Keratinocyte (primary cell): ENCODE data around the gene MRPL40. TPM values are rescaled to one million over a fixed set of nuclear protein-coding genes. Genes with fewer than 3 reads are reported as not detected.

Experiments used
- DNase-seq: peaks from one replicate; pipeline ENCODE4 v3.0.0-alpha.2; 2011; ENCODE audit warnings: low read depth, missing footprints, low spot score
- FAIRE-seq: peaks from 2 replicates; lab custom pipeline; 2011; peaks lifted over from hg19 to GRCh38; lab: Jason Lieb, UNC
- H2AFZ ChIP-seq: 2 replicates; pipeline ENCODE4 v1.6.0; 2012; ENCODE audit warnings: low read length, control low read depth, inconsistent platforms; ENCODE audit not compliant: control insufficient read depth
- H3K27ac ChIP-seq: 2 replicates; pipeline ENCODE4 v1.5.1; 2011; ENCODE audit warnings: low read length; ENCODE audit not compliant: control insufficient read depth, insufficient read depth
- H3K27me3 ChIP-seq: 3 replicates; pipeline ENCODE4 v1.6.0; 2011; ENCODE audit warnings: low read length; ENCODE audit not compliant: control insufficient read depth, insufficient read depth; ENCODE audit errors: extremely low read depth
- H3K36me3 ChIP-seq, 2 experiments: 2 replicates in 1 of 2; 3 replicates in 1 of 2; pipeline ENCODE4 v1.5.1; 2011; ENCODE audit warnings: low read length in 2 of 2, mild to moderate bottlenecking in 1 of 2; ENCODE audit not compliant: control insufficient read depth in 2 of 2, insufficient read depth in 2 of 2; ENCODE audit errors: extremely low read depth in 1 of 2
- H3K4me1 ChIP-seq: 3 replicates; pipeline ENCODE4 v1.5.1; 2011; ENCODE audit warnings: low read length; ENCODE audit not compliant: control insufficient read depth, insufficient read depth; ENCODE audit errors: extremely low read depth
- H3K4me2 ChIP-seq: 3 replicates; pipeline ENCODE4 v1.6.0; 2011; ENCODE audit warnings: low read depth, low read length; ENCODE audit not compliant: control insufficient read depth, insufficient read depth; ENCODE audit errors: extremely low read depth
- H3K4me3 ChIP-seq, 3 experiments: fragments of 200-600 bp in 1 of 3; sonication (generic) in 1 of 3; 2 replicates in 2 of 3; 3 replicates in 1 of 3; pipeline ENCODE4 v1.5.1; 2011 to 2016; ENCODE audit warnings: low read length in 3 of 3, mild to moderate bottlenecking in 3 of 3, control low read depth in 2 of 3, inconsistent platforms in 1 of 3, low read depth in 1 of 3, mixed read lengths in 1 of 3, mixed run types in 1 of 3, moderate library complexity in 1 of 3; ENCODE audit not compliant: control insufficient read depth in 2 of 3, insufficient read depth in 2 of 3; ENCODE audit errors: extremely low read depth in 1 of 3
- H3K79me2 ChIP-seq: 2 replicates; pipeline ENCODE4 v1.6.0; 2012; ENCODE audit warnings: low read length; ENCODE audit not compliant: control insufficient read depth, insufficient read depth
- H3K9ac ChIP-seq: 3 replicates; pipeline ENCODE4 v1.6.0; 2011; ENCODE audit warnings: low read length; ENCODE audit not compliant: control insufficient read depth, insufficient read depth; ENCODE audit errors: extremely low read depth
- H3K9me1 ChIP-seq: 3 replicates; pipeline ENCODE4 v1.6.0; 2011; ENCODE audit warnings: low read length; ENCODE audit not compliant: control insufficient read depth, insufficient read depth; ENCODE audit errors: extremely low read depth
- H3K9me3 ChIP-seq: 2 replicates; pipeline ENCODE4 v1.5.1; 2012; ENCODE audit warnings: low read depth, low read length; ENCODE audit not compliant: control insufficient read depth
- H4K20me1 ChIP-seq: 3 replicates; pipeline ENCODE4 v1.6.0; 2011; ENCODE audit warnings: low read length; ENCODE audit not compliant: control insufficient read depth, insufficient read depth; ENCODE audit errors: extremely low read depth
- CTCF ChIP-seq, 3 experiments: IDR thresholded peaks in 1 of 3; conservative IDR thresholded peaks in 1 of 3; optimal IDR thresholded peaks in 1 of 3; 2 replicates in 2 of 3; 3 replicates in 1 of 3; pipeline versions ENCODE3 to v1.5.1; 2011; ENCODE audit warnings: low read length in 3 of 3, mild to moderate bottlenecking in 3 of 3, moderate library complexity in 2 of 3, control low read depth in 1 of 3, inconsistent platforms in 1 of 3; ENCODE audit not compliant: insufficient read depth in 2 of 3; ENCODE audit errors: extremely low read depth in 1 of 3
- EZH2 ChIP-seq: IDR thresholded peaks from one replicate; pipeline ENCODE4 v1.6.1; 2012; ENCODE audit warnings: inconsistent platforms, mild to moderate bottlenecking, low read length, moderate library complexity
- dilution Hi-C: fragments of 300-500 bp; cut with MboI; formaldehyde crosslinking; loops from one replicate; pipeline ENCODE4 v1.7.0; 2020; ENCODE audit warnings: low sequenced_read_pairs; ENCODE audit not compliant: extremely low pct_ligation_motif_present
- polyA plus RNA-seq, 5 experiments: library from polyadenylated mRNA; depleted of rRNA in 3 of 5; stranded (reverse) in 3 of 5; stranded (forward) in 1 of 5; unstranded in 1 of 5; fragments of >200 nt; gene quantifications; 1 replicate in 1 of 5; 2 replicates in 3 of 5; 3 replicates in 1 of 5; pipeline versions ENCODE4 v1.2.1 to v1.2.3, GENCODE V29; 2011 to 2012; ENCODE audit warnings: missing spikeins in 2 of 5, low read depth in 1 of 5, low replicate concordance in 1 of 5

The MRPL40 gene
- polyA plus RNA-seq, 1 donor (not counting 4 experiments of a cell fraction or from before 2014, with no cell fraction given), result 46.3 TPM

- FAIRE-seq (no peak), DNase-seq (no peak)
- Histone ChIP-seq H3K9ac (no peak overlapping the region), H3K27ac (no peak overlapping the region), H3K9me1 (no peaks in the 10 kb centered on the region), H3K79me2 (peaks cover 5% of the 10 kb centered on the region), H3K4me1 (no peaks in the 10 kb centered on the region), H3K4me2 (no peak overlapping the region), H3K27me3 (no peaks in the 10 kb centered on the region), H3K36me3 (peaks cover 57 to 58% of the 10 kb centered on the region in 2 experiments), H3K9me3 (no peaks in the 10 kb centered on the region), H4K20me1 (no peaks in the 10 kb centered on the region), H2AFZ (no peak overlapping the region), H3K4me3 (no peak overlapping the region)
- TF ChIP-seq CTCF (optimal IDR thresholded peaks at IDR 0.05 in 1 of 3, IDR thresholded peaks at IDR 0.05 in 1 of 3, conservative IDR thresholded peaks at IDR 0.05 in 1 of 3; ENCODE audit: extremely low read depth in 1 of 3, insufficient read depth in 2 of 3, low read length in 3 of 3) (no peak), EZH2 (no peak)
- dilution Hi-C loops, result loop anchor here (10.0 kb wide), 1 partner anchor 58 kb away; the partner anchor contains the start of gene CLDN5
These were observed 34.8 kb downstream of the MRPL40 start for GRCh38 chr22:19466848-19467752.

GRCh38 chr22:19467912-19468311 is 35.6 kb downstream of the MRPL40 start:
- Histone ChIP-seq H4K20me1 (no peaks in the 10 kb centered on the region), H3K9ac (no peak overlapping the region), H3K36me3 (peaks cover 62 to 63% of the 10 kb centered on the region in 2 experiments), H3K27me3 (no peaks in the 10 kb centered on the region), H2AFZ (no peak overlapping the region), H3K9me3 (no peaks in the 10 kb centered on the region), H3K9me1 (no peaks in the 10 kb centered on the region), H3K4me3 (no peak overlapping the region), H3K79me2 (peaks cover 5% of the 10 kb centered on the region), H3K27ac (no peak overlapping the region), H3K4me1 (no peaks in the 10 kb centered on the region), H3K4me2 (no peak overlapping the region)
- FAIRE-seq (no peak), DNase-seq (no peak)
- TF ChIP-seq EZH2, result no peak
- no peak for TF ChIP-seq CTCF (optimal IDR thresholded peaks at IDR 0.05 in 1 of 3, IDR thresholded peaks at IDR 0.05 in 1 of 3, conservative IDR thresholded peaks at IDR 0.05 in 1 of 3; ENCODE audit: extremely low read depth in 1 of 3, insufficient read depth in 2 of 3, low read length in 3 of 3)
- dilution Hi-C loops, result loop anchor here (10.0 kb wide), 1 partner anchor 57 kb away; the partner anchor contains the start of gene CLDN5
